H9 (cell line): ENCODE results near the gene IL1R2. TPM values are rescaled to one million over a fixed set of nuclear protein-coding genes. Genes with fewer than 3 reads are reported as not detected.

Source experiments
- DNase-seq: peaks from one replicate; pipeline ENCODE4 v3.0.0-alpha.2; 2017
- H2AFZ ChIP-seq: one replicate; pipeline ENCODE4 v1.6.1; 2013; ENCODE audit warnings: mild to moderate bottlenecking, low read length, control low read depth, moderate library complexity
- H2AK5ac ChIP-seq: 2 replicates; pipeline ENCODE4 v1.6.1; 2013; ENCODE audit warnings: low read length, control low read depth, mixed read lengths; ENCODE audit not compliant: insufficient read length
- H2BK120ac ChIP-seq: one replicate; pipeline ENCODE4 v1.6.1; 2013; ENCODE audit warnings: low read depth, mild to moderate bottlenecking, low read length, control low read depth, inconsistent platforms; ENCODE audit not compliant: poor library complexity, severe bottlenecking
- H2BK12ac ChIP-seq: 2 replicates; pipeline ENCODE4 v1.6.1; 2013; ENCODE audit warnings: low read length, control low read depth, mixed read lengths, low read depth; ENCODE audit not compliant: insufficient read length
- H2BK15ac ChIP-seq: 2 replicates; pipeline ENCODE4 v1.6.1; 2013; ENCODE audit warnings: low read depth, low read length, control low read depth
- H2BK20ac ChIP-seq: one replicate; pipeline ENCODE4 v1.6.1; 2013; ENCODE audit warnings: low read depth, mild to moderate bottlenecking, low read length, control low read depth, inconsistent platforms; ENCODE audit not compliant: poor library complexity, severe bottlenecking
- H2BK5ac ChIP-seq: 2 replicates; pipeline ENCODE4 v1.6.1; 2013; ENCODE audit warnings: low read length, control low read depth, mixed read lengths; ENCODE audit not compliant: insufficient read length
- H3K14ac ChIP-seq: 2 replicates; pipeline ENCODE4 v1.6.1; 2013; ENCODE audit warnings: low read length, control low read depth; ENCODE audit not compliant: insufficient read depth
- H3K18ac ChIP-seq: 2 replicates; pipeline ENCODE4 v1.6.1; 2013; ENCODE audit warnings: low read depth, mild to moderate bottlenecking, mixed read lengths, low read length, control low read depth; ENCODE audit not compliant: insufficient read length
- H3K23ac ChIP-seq: 2 replicates; pipeline ENCODE4 v1.6.1; 2013; ENCODE audit warnings: low read length, control low read depth, mixed read lengths, low read depth; ENCODE audit not compliant: insufficient read length
- H3K23me2 ChIP-seq: 2 replicates; pipeline ENCODE4 v1.6.1; 2013; ENCODE audit warnings: low read depth, mild to moderate bottlenecking, mixed read lengths, low read length, control low read depth; ENCODE audit not compliant: insufficient read length, poor library complexity, severe bottlenecking
- H3K27ac ChIP-seq: 2 replicates; pipeline ENCODE4 v1.5.1; 2013; ENCODE audit warnings: low read length, control low read depth, mixed read lengths, low read depth; ENCODE audit not compliant: insufficient read length
- H3K27me3 ChIP-seq: 2 replicates; pipeline ENCODE4 v1.6.1; 2013; ENCODE audit warnings: low read length, control low read depth, inconsistent platforms; ENCODE audit not compliant: insufficient read depth
- H3K4ac ChIP-seq: 2 replicates; pipeline ENCODE4 v1.6.1; 2013; ENCODE audit warnings: low read depth, mild to moderate bottlenecking, control low read depth, inconsistent platforms, low read length, moderate library complexity
- H3K4me1 ChIP-seq: 2 replicates; pipeline ENCODE4 v1.6.1; 2013; ENCODE audit warnings: low read length, control low read depth, inconsistent platforms; ENCODE audit not compliant: insufficient read depth
- H3K4me2 ChIP-seq: 2 replicates; pipeline ENCODE4 v1.6.1; 2013; ENCODE audit warnings: low read length, control low read depth, mixed read lengths; ENCODE audit not compliant: insufficient read length, insufficient read depth
- H3K56ac ChIP-seq: 2 replicates; pipeline ENCODE4 v1.6.1; 2013; ENCODE audit warnings: low read depth, mild to moderate bottlenecking, mixed read lengths, low read length, control low read depth; ENCODE audit not compliant: insufficient read length
- H3K79me1 ChIP-seq: 2 replicates; pipeline ENCODE4 v1.6.1; 2013; ENCODE audit warnings: low read depth, mild to moderate bottlenecking, moderate library complexity, low read length, control low read depth, inconsistent platforms; ENCODE audit not compliant: insufficient read depth, poor library complexity, severe bottlenecking
- H3K79me2 ChIP-seq: 2 replicates; pipeline ENCODE4 v1.6.1; 2013; ENCODE audit warnings: low read length, control low read depth, inconsistent platforms; ENCODE audit not compliant: insufficient read depth
- H3K9ac ChIP-seq: 2 replicates; pipeline ENCODE4 v1.6.1; 2013; ENCODE audit warnings: low read length, control low read depth, mixed read lengths; ENCODE audit not compliant: insufficient read length; ENCODE audit errors: extremely low read depth
- H3K9me3 ChIP-seq: one replicate; pipeline ENCODE4 v1.6.1; 2013; ENCODE audit warnings: low read depth, low read length, inconsistent platforms; ENCODE audit not compliant: control insufficient read depth
- H3T11ph ChIP-seq: one replicate; pipeline ENCODE4 v1.6.1; 2013; ENCODE audit warnings: mild to moderate bottlenecking, low read length, control low read depth, inconsistent platforms
- H4K20me1 ChIP-seq: one replicate; pipeline ENCODE4 v1.6.1; 2013; ENCODE audit not compliant: control insufficient read depth, insufficient read length, insufficient read depth
- H4K5ac ChIP-seq: 2 replicates; pipeline ENCODE4 v1.6.1; 2013; ENCODE audit warnings: low read depth, mild to moderate bottlenecking, mixed read lengths, low read length, control low read depth; ENCODE audit not compliant: insufficient read length
- H4K8ac ChIP-seq: replicated peaks from 2 replicates; pipeline ENCODE4 v1.6.1; 2013; ENCODE audit warnings: low read length, control low read depth, mixed read lengths, low read depth; ENCODE audit not compliant: insufficient read length
- H4K91ac ChIP-seq: 2 replicates; pipeline ENCODE4 v1.6.1; 2013; ENCODE audit warnings: low read depth, mild to moderate bottlenecking, moderate library complexity, mixed read lengths, low read length, control low read depth; ENCODE audit not compliant: insufficient read length
- H3K27ac Mint-ChIP-seq, 3 experiments: 2 replicates in 2 of 3; 3 replicates in 1 of 3; pipeline ENCODE4 v1.8.0; 2020 to 2021; ENCODE audit warnings: mixed read lengths in 3 of 3, mild to moderate bottlenecking in 1 of 3, moderate library complexity in 1 of 3
- H3K27me3 Mint-ChIP-seq: 2 replicates; pipeline ENCODE4 v1.8.0; 2021; ENCODE audit warnings: low read depth, mild to moderate bottlenecking, moderate library complexity, mixed read lengths
- H3K36me3 Mint-ChIP-seq, 3 experiments: 2 replicates in 2 of 3; 3 replicates in 1 of 3; pipeline ENCODE4 v1.8.0; 2020 to 2021; ENCODE audit warnings: low read depth in 3 of 3, mixed read lengths in 3 of 3; ENCODE audit not compliant: insufficient read depth in 1 of 3
- H3K4me1 Mint-ChIP-seq, 2 experiments: 2 replicates each; pipeline ENCODE4 v1.8.0; 2020; ENCODE audit warnings: mixed read lengths in 2 of 2
- H3K4me3 Mint-ChIP-seq, 2 experiments: 2 replicates in 1 of 2; 3 replicates in 1 of 2; pipeline ENCODE4 v1.8.0; 2020 to 2021; ENCODE audit warnings: mild to moderate bottlenecking in 2 of 2, mixed read lengths in 2 of 2, moderate library complexity in 1 of 2
- H3K9me3 Mint-ChIP-seq, 2 experiments: 2 replicates in 1 of 2; 3 replicates in 1 of 2; pipeline ENCODE4 v1.8.0; 2020; ENCODE audit warnings: mild to moderate bottlenecking in 2 of 2, mixed read lengths in 2 of 2, moderate library complexity in 1 of 2
- WGBS: extraction: QIAGEN DNeasy Blood & Tissue Kit; methylation state at CpG from one replicate; pipeline ENCODE4 v1.1.7; 2013; ENCODE audit warnings: missing lambda C conversion rate, low lambda C conversion rate, mixed read lengths; ENCODE audit not compliant: insufficient read length; ENCODE audit errors: extremely low coverage; 5-methylcytosine and 5-hydroxymethylcytosine counted together
- total RNA-seq: library from RNA; stranded (reverse); gene quantifications from 2 replicates; pipeline ENCODE4 v1.2.1, GENCODE V29; 2021
- TF ChIP-seq, protein P1 (sequence below): fragments of 200-600 bp; sonication (generic); conservative IDR thresholded peaks from 3 replicates; pipeline ENCODE4 v1.8.0; 2021; ENCODE audit warnings: antibody characterized with exemption, mild to moderate bottlenecking

Gene IL1R2
- total RNA-seq, 1 experiment from 2014 or later: not detected

DNA sequence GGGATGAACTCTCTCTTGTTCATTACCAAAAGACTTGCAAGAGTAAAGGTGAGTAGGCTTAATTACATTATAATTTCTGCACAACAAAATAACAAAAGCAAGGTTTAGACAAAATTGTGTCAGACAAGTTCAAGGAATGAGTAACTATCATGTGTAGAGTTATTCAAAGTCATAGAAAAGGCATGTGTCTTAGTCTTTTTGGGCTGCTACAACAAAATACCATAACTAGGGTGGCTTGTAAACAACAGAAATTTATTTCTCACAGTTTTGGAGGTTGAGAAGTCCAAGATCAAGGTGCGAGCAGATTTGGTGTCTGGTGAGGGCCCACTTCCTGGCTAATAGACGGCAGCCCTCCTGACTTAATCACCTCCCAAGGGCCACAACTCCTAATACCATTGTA lies 37.6 kb downstream of the IL1R2 start:
- H3K27me3 Mint-ChIP-seq: peaks cover 2% of the 10 kb centered on the region
- H3K4me2 ChIP-seq: no peak overlapping the region
- H3K23ac ChIP-seq: no peak overlapping the region
- no peak overlapping the region for H3K18ac ChIP-seq
- no peaks in the 10 kb centered on the region for H3K27me3 ChIP-seq
- TF ChIP-seq, protein P1, sequence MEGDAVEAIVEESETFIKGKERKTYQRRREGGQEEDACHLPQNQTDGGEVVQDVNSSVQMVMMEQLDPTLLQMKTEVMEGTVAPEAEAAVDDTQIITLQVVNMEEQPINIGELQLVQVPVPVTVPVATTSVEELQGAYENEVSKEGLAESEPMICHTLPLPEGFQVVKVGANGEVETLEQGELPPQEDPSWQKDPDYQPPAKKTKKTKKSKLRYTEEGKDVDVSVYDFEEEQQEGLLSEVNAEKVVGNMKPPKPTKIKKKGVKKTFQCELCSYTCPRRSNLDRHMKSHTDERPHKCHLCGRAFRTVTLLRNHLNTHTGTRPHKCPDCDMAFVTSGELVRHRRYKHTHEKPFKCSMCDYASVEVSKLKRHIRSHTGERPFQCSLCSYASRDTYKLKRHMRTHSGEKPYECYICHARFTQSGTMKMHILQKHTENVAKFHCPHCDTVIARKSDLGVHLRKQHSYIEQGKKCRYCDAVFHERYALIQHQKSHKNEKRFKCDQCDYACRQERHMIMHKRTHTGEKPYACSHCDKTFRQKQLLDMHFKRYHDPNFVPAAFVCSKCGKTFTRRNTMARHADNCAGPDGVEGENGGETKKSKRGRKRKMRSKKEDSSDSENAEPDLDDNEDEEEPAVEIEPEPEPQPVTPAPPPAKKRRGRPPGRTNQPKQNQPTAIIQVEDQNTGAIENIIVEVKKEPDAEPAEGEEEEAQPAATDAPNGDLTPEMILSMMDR: no peak
- peaks cover 9% of the 10 kb centered on the region in 2 experiments for H3K4me1 Mint-ChIP-seq
- no peak overlapping the region for H3T11ph ChIP-seq
- no peaks in the 10 kb centered on the region for H3K23me2 ChIP-seq
- no peaks in the 10 kb centered on the region for H3K36me3 Mint-ChIP-seq
- H2BK15ac ChIP-seq: no peak overlapping the region
- DNase-seq: no peak
- no peaks in the 10 kb centered on the region for H3K9me3 ChIP-seq
- H3K4me3 Mint-ChIP-seq: no peak overlapping the region
- no peaks in the 10 kb centered on the region for H3K79me2 ChIP-seq
- H3K27ac Mint-ChIP-seq: no peak overlapping the region
- no peaks in the 10 kb centered on the region for H3K9me3 Mint-ChIP-seq
- H4K20me1 ChIP-seq: no peaks in the 10 kb centered on the region
- no peak overlapping the region for H2AK5ac ChIP-seq
- no peak overlapping the region for H3K27ac ChIP-seq
- H2BK20ac ChIP-seq: no peak overlapping the region
- no peaks in the 10 kb centered on the region for H3K79me1 ChIP-seq
- no peak overlapping the region for H3K4ac ChIP-seq
- no peak overlapping the region for H3K14ac ChIP-seq
- no peaks in the 10 kb centered on the region for H3K4me1 ChIP-seq
- no CpG with 5 or more reads among the region's 2 CpGs for WGBS
- H2BK12ac ChIP-seq: no peak overlapping the region
- no peak overlapping the region for H4K8ac ChIP-seq
- H2BK5ac ChIP-seq: no peak overlapping the region
- H3K9ac ChIP-seq: no peak overlapping the region
- H3K56ac ChIP-seq: no peak overlapping the region
- no peak overlapping the region for H2BK120ac ChIP-seq
- H4K91ac ChIP-seq: no peak overlapping the region
- H2AFZ ChIP-seq: no peak overlapping the region
- H4K5ac ChIP-seq: no peak overlapping the region
